Renal pelvis (tissue), 4 donors: ENCODE data around the gene TPSD1. TPM values are rescaled to one million over a fixed set of nuclear protein-coding genes. Genes with fewer than 3 reads are reported as not detected.
"Not testable (repeated sequence)": the region's sequence is repeated elsewhere in the genome, so short reads cannot be mapped to it uniquely, and the experiment has no call there.

Source experiments
- DNase-seq: peaks from one replicate; pipeline ENCODE4 v3.0.0-alpha.2; 2013
- polyA plus RNA-seq, 3 donors: library from polyadenylated mRNA; unstranded; fragments of 120-200 nt; gene quantifications; one replicate each; pipeline ENCODE4 v1.2.1, GENCODE V29; 2013; ENCODE audit not compliant: insufficient read length in 3 of 3

The TPSD1 gene
- polyA plus RNA-seq, 3 donors: 0.32 TPM; not detected in 2

- DNase-seq: no peak
Measured at GRCh38 chr16:1262846-1263221, 7.0 kb downstream of the TPSD1 start.

GRCh38 chr16:1263591-1264344 is 7.9 kb downstream of the TPSD1 start:
- no peak for DNase-seq

GRCh38 chr16:1264345-1265089 is 8.6 kb downstream of the TPSD1 start:
- DNase-seq: no peak

GRCh38 chr16:1265090-1265630 is 9.3 kb downstream of the TPSD1 start:
- DNase-seq: no peak

GRCh38 chr16:1265826-1266225 is 10.0 kb downstream of the TPSD1 start:
- no peak for DNase-seq

- not testable (repeated sequence) for DNase-seq
Measured at GRCh38 chr16:1269418-1269817, 13.5 kb downstream of the TPSD1 start.

GRCh38 chr16:1271380-1271723 is 15.5 kb downstream of the TPSD1 start:
- DNase-seq: no peak

GRCh38 chr16:1271724-1272413 is 16.0 kb downstream of the TPSD1 start:
- DNase-seq: not testable (repeated sequence)

- no peak for DNase-seq
Measured at GRCh38 chr16:1272453-1273198, 16.8 kb downstream of the TPSD1 start.

- no peak for DNase-seq
Measured at GRCh38 chr16:1273816-1274215, 17.9 kb downstream of the TPSD1 start.

- no peak for DNase-seq
Measured at GRCh38 chr16:1274767-1275166, 18.9 kb downstream of the TPSD1 start.

GRCh38 chr16:1275791-1276579 is 20.1 kb downstream of the TPSD1 start:
- DNase-seq: no peak

GRCh38 chr16:1276580-1276878 is 20.7 kb downstream of the TPSD1 start:
- DNase-seq: no peak

- DNase-seq: no peak
Measured at GRCh38 chr16:1277151-1277598, 21.3 kb downstream of the TPSD1 start.

- DNase-seq: no peak
Measured at GRCh38 chr16:1277617-1278282, 21.9 kb downstream of the TPSD1 start.

GRCh38 chr16:1278477-1278876 is 22.6 kb downstream of the TPSD1 start:
- no peak for DNase-seq

- DNase-seq: no peak
Measured at GRCh38 chr16:1279081-1279944, 23.4 kb downstream of the TPSD1 start.

GRCh38 chr16:1279945-1280589 is 24.2 kb downstream of the TPSD1 start:
- no peak for DNase-seq

- DNase-seq: no peak
Measured at GRCh38 chr16:1280783-1281182, 24.9 kb downstream of the TPSD1 start.
